Right ventricle myocardium inferior (tissue), 1 donor: ENCODE measurements around the gene NLGN4X. TPM values are rescaled to one million over a fixed set of nuclear protein-coding genes. Genes with fewer than 3 reads are reported as not detected.
A peak's percentile ranks its signal among the peaks of the same experiment; 100 is the strongest.

Experiments
- ATAC-seq: fragments of 200-7000 bp; cut with Tn5 transposase; one replicate; pipeline ENCODE4 v1.9.1; 2020; ENCODE audit warnings: mild to moderate bottlenecking, moderate library complexity
- DNase-seq: peaks from one replicate; pipeline ENCODE4 v3.0.0; 2021; ENCODE audit errors: missing footprints
- intact Hi-C: fragments of 100-400 bp; cut with DNase I; formaldehyde crosslinking; loops from one replicate; pipeline ENCODE4 v1.11.0; 2022
- long read RNA-seq: library from polyadenylated mRNA; unstranded; transcript quantifications from one replicate; pipeline ENCODE4 v2.0.0, GENCODE V29; 2021
- total RNA-seq: library from RNA; stranded (reverse); fragmentation: NEBNext Ultra II Directional; extraction: Animal tissue kit (Norgen Biotek cat#: 25700); gene quantifications from one replicate; pipeline ENCODE4 v1.2.1, GENCODE V29; 2021
- donor health status: DM: no; HTN: yes; CAD: no; lungs with severe emphysema.

The NLGN4X gene
- total RNA-seq, result 3.3 TPM
- long read RNA-seq, partial matches to known transcripts, result 1 of 1 reads
- long read RNA-seq, other reads (novel, unspliced or antisense), result 0 of 1 reads

- peak; percentile 59 for ATAC-seq
- no peak for DNase-seq
- intact Hi-C loops, result no loop called here
Observed at GRCh38 chrX:6228720-6229119, at the start of gene NLGN4X. NLGN4X (minus strand) TSS chrX:6228867; CDS start chrX:6151466, 77,401 bp downstream.

GRCh38 chrX:6266041-6266440, 37.4 kb upstream of the NLGN4X start:
- no peak for ATAC-seq

GRCh38 chrX:6262959-6263358, 34.3 kb upstream of the NLGN4X start:
- intact Hi-C loops, result no loop called here
- ATAC-seq (no peak), DNase-seq (no peak)

More at GRCh38 chrX:6266041-6266440, 37.4 kb upstream of the NLGN4X start:
- DNase-seq, result no peak
- intact Hi-C loops, result no loop called here

- intact Hi-C loops, result no loop called here
- ATAC-seq (no peak), DNase-seq (no peak)
Observed at GRCh38 chrX:6257025-6257424, 28.4 kb upstream of the NLGN4X start.

GRCh38 chrX:6244666-6245065, 16.0 kb upstream of the NLGN4X start:
- DNase-seq, result no peak
- ATAC-seq, result no peak
- intact Hi-C loops, result no loop called here

GRCh38 chrX:6238576-6238975, 9.9 kb upstream of the NLGN4X start:
- intact Hi-C loops, result no loop called here
- ATAC-seq, result no peak
- DNase-seq, result no peak

- intact Hi-C loops, result no loop called here
- ATAC-seq, result no peak
- DNase-seq, result no peak
Observed at GRCh38 chrX:6227935-6228334, 732 bp downstream of the NLGN4X start.

- no peak for ATAC-seq
- intact Hi-C loops, result no loop called here
- no peak for DNase-seq
Observed at GRCh38 chrX:6227453-6227835, 1.2 kb downstream of the NLGN4X start.

- no peak for DNase-seq
- peak; percentile 60 for ATAC-seq
Observed at GRCh38 chrX:6226596-6227452, 1.8 kb downstream of the NLGN4X start.

GRCh38 chrX:6225911-6226595, 2.6 kb downstream of the NLGN4X start:
- ATAC-seq (peak; percentile 48), DNase-seq (no peak)
- intact Hi-C loops, result no loop called here

More at GRCh38 chrX:6226596-6227452, 1.8 kb downstream of the NLGN4X start:
- intact Hi-C loops, result no loop called here

- ATAC-seq, result no peak
- intact Hi-C loops, result no loop called here
- no peak for DNase-seq
Observed at GRCh38 chrX:6225288-6225910, 3.3 kb downstream of the NLGN4X start.

GRCh38 chrX:6223516-6223915, 5.2 kb downstream of the NLGN4X start:
- ATAC-seq, result no peak
- intact Hi-C loops, result no loop called here
- no peak for DNase-seq

- DNase-seq (no peak), ATAC-seq (no peak)
- intact Hi-C loops, result no loop called here
Observed at GRCh38 chrX:6210230-6210629, 18.4 kb downstream of the NLGN4X start.

- intact Hi-C loops, result no loop called here
- DNase-seq, result no peak
- ATAC-seq, result no peak
Observed at GRCh38 chrX:6203462-6204215, 25.0 kb downstream of the NLGN4X start.

GRCh38 chrX:6199486-6199885, 29.2 kb downstream of the NLGN4X start:
- no peak for ATAC-seq
- no peak for DNase-seq
- intact Hi-C loops, result no loop called here

- DNase-seq, result peak; percentile 22
- intact Hi-C loops, result no loop called here
- ATAC-seq, result no peak
Observed at GRCh38 chrX:6187256-6187655, 41.4 kb downstream of the NLGN4X start.

GRCh38 chrX:6184900-6185515, 43.7 kb downstream of the NLGN4X start:
- DNase-seq, result no peak
- no peak for ATAC-seq

GRCh38 chrX:6175914-6176313, 52.8 kb downstream of the NLGN4X start:
- ATAC-seq (no peak), DNase-seq (no peak)
- intact Hi-C loops, result no loop called here

More at GRCh38 chrX:6184900-6185515, 43.7 kb downstream of the NLGN4X start:
- intact Hi-C loops, result no loop called here
